MM.1S (cell line): Measurements from ENCODE around the gene GCSAM.

Source experiments
- DNase-seq: peaks from one replicate; pipeline ENCODE4 v3.0.0-alpha.2; 2015
- H2AFZ ChIP-seq: fragments of 300-600 bp; sonication (generic); 2 replicates; pipeline ENCODE4 v1.6.0; 2016; ENCODE audit warnings: antibody characterized with exemption, low read length
- H3F3A ChIP-seq: fragments of 300-600 bp; sonication (generic); 2 replicates; pipeline ENCODE4 v1.6.1; 2016; ENCODE audit warnings: mild to moderate bottlenecking, antibody characterized with exemption, low read length, moderate library complexity, mixed read lengths; ENCODE audit not compliant: insufficient read depth
- H3K27ac ChIP-seq: fragments of 300-600 bp; sonication (generic); 2 replicates; pipeline ENCODE4 v1.5.1; 2016; ENCODE audit warnings: mild to moderate bottlenecking, low read length
- H3K27me3 ChIP-seq: fragments of 300-600 bp; sonication (generic); replicated peaks from 2 replicates; pipeline ENCODE4 v1.6.0; 2016; ENCODE audit warnings: low read length; ENCODE audit not compliant: insufficient read depth
- H3K36me3 ChIP-seq: fragments of 300-600 bp; sonication (generic); replicated peaks from 2 replicates; pipeline ENCODE4 v1.6.1; 2016; ENCODE audit warnings: mild to moderate bottlenecking, low read length, mixed read lengths; ENCODE audit not compliant: insufficient read depth
- H3K4me1 ChIP-seq: fragments of 300-600 bp; sonication (generic); 2 replicates; pipeline ENCODE4 v1.6.1; 2016; ENCODE audit warnings: low read length, mixed read lengths
- H3K4me2 ChIP-seq: fragments of 300-600 bp; sonication (generic); 2 replicates; pipeline ENCODE4 v1.6.0; 2016; ENCODE audit warnings: low read depth, low read length
- H3K4me3 ChIP-seq: fragments of 300-600 bp; sonication (generic); 2 replicates; pipeline ENCODE4 v1.5.1; 2016; ENCODE audit warnings: low read length, mixed read lengths
- H3K79me2 ChIP-seq: fragments of 300-600 bp; sonication (generic); 2 replicates; pipeline ENCODE4 v1.6.1; 2016; ENCODE audit warnings: mixed run types, low read length, mixed read lengths
- H3K9ac ChIP-seq: fragments of 300-600 bp; sonication (generic); 2 replicates; pipeline ENCODE4 v1.6.1; 2016; ENCODE audit warnings: low read length, mixed read lengths
- H3K9me2 ChIP-seq: fragments of 300-600 bp; sonication (generic); replicated peaks from 2 replicates; pipeline ENCODE4 v1.6.1; 2016; ENCODE audit warnings: mild to moderate bottlenecking, low read length, mixed read lengths; ENCODE audit not compliant: insufficient read depth
- H3K9me3 ChIP-seq: fragments of 300-600 bp; sonication (generic); replicated peaks from 2 replicates; pipeline ENCODE4 v1.6.1; 2016; ENCODE audit warnings: mild to moderate bottlenecking, low read length, mixed read lengths; ENCODE audit not compliant: insufficient read depth
- H4K20me1 ChIP-seq: fragments of 300-600 bp; sonication (generic); 2 replicates; pipeline ENCODE4 v1.6.1; 2016; ENCODE audit warnings: mild to moderate bottlenecking, low read length, moderate library complexity, mixed read lengths; ENCODE audit not compliant: insufficient read depth
- EZH2 ChIP-seq: fragments of 300-600 bp; sonication (generic); optimal IDR thresholded peaks from 2 replicates; pipeline ENCODE3; 2017; ENCODE audit warnings: low read depth, mild to moderate bottlenecking, antibody characterized with exemption, low read length, mixed read lengths
- EZH2phosphoT487 ChIP-seq: fragments of 300-600 bp; sonication (generic); IDR thresholded peaks from 2 replicates; pipeline ENCODE4 v1.6.1; 2018; ENCODE audit warnings: antibody characterized with exemption, low read length
- TF ChIP-seq, protein P1 (sequence below): fragments of 300-600 bp; sonication (generic); IDR thresholded peaks from 2 replicates; pipeline ENCODE4 v1.5.1; 2016; ENCODE audit warnings: antibody characterized with exemption, low read length, mixed read lengths

GCSAM gene

GRCh38 chr3:112132088-112132487 is 960 bp downstream of the GCSAM start:
- peak overlapping the region; percentile 80 for H3K9ac ChIP-seq
- TF ChIP-seq EZH2phosphoT487 = no peak
- no peaks in the 10 kb centered on the region for H3K36me3 ChIP-seq
- no peak overlapping the region for H2AFZ ChIP-seq
- peak overlapping the region; percentile 68 for H3K4me3 ChIP-seq
- peaks cover 78% of the 10 kb centered on the region for H3K4me1 ChIP-seq
- H3F3A ChIP-seq = peaks cover 67% of the 10 kb centered on the region
- DNase-seq = no peak
- no peaks in the 10 kb centered on the region for H3K9me3 ChIP-seq
- H4K20me1 ChIP-seq = no peaks in the 10 kb centered on the region
- H3K9me2 ChIP-seq = no peaks in the 10 kb centered on the region
- H3K4me2 ChIP-seq = peak overlapping the region; percentile 88
- H3K27me3 ChIP-seq = no peaks in the 10 kb centered on the region
- H3K27ac ChIP-seq = peak overlapping the region; percentile 94
- H3K79me2 ChIP-seq = peaks cover 37% of the 10 kb centered on the region

- H3K27me3 ChIP-seq = no peaks in the 10 kb centered on the region
- H3F3A ChIP-seq = peaks cover 74% of the 10 kb centered on the region
- no peak for DNase-seq
- peak overlapping the region; percentile 88; the same call in 1 of the 2 replicates for H3K4me2 ChIP-seq
- no peaks in the 10 kb centered on the region for H3K9me3 ChIP-seq
- H3K4me3 ChIP-seq = 0 out of 2 replicates have a peak overlapping the region, but pooled peaks have one; percentile 14
- no peak overlapping the region for H3K9ac ChIP-seq
- no peak overlapping the region for H2AFZ ChIP-seq
- peaks cover 45% of the 10 kb centered on the region for H3K79me2 ChIP-seq
- H3K27ac ChIP-seq = no peak overlapping the region
- no peaks in the 10 kb centered on the region for H4K20me1 ChIP-seq
- H3K9me2 ChIP-seq = no peaks in the 10 kb centered on the region
- H3K4me1 ChIP-seq = peaks cover 78% of the 10 kb centered on the region
- H3K36me3 ChIP-seq = no peaks in the 10 kb centered on the region
- TF ChIP-seq EZH2phosphoT487 = no peak
- TF ChIP-seq EZH2 = no peak
- TF ChIP-seq, protein P1, sequence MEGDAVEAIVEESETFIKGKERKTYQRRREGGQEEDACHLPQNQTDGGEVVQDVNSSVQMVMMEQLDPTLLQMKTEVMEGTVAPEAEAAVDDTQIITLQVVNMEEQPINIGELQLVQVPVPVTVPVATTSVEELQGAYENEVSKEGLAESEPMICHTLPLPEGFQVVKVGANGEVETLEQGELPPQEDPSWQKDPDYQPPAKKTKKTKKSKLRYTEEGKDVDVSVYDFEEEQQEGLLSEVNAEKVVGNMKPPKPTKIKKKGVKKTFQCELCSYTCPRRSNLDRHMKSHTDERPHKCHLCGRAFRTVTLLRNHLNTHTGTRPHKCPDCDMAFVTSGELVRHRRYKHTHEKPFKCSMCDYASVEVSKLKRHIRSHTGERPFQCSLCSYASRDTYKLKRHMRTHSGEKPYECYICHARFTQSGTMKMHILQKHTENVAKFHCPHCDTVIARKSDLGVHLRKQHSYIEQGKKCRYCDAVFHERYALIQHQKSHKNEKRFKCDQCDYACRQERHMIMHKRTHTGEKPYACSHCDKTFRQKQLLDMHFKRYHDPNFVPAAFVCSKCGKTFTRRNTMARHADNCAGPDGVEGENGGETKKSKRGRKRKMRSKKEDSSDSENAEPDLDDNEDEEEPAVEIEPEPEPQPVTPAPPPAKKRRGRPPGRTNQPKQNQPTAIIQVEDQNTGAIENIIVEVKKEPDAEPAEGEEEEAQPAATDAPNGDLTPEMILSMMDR = no peak
Observed at GRCh38 chr3:112131111-112131510, 1.9 kb downstream of the GCSAM start.

GRCh38 chr3:112130638-112130993 is 2.4 kb downstream of the GCSAM start:
- Histone ChIP-seq H3K9ac (no peak overlapping the region), H3F3A (peaks cover 74% of the 10 kb centered on the region), H3K4me1 (peaks cover 78% of the 10 kb centered on the region), H3K27ac (peak overlapping the region; percentile 81), H3K4me3 (0 out of 2 replicates have a peak overlapping the region, but pooled peaks have one; percentile 14), H3K9me3 (no peaks in the 10 kb centered on the region), H3K4me2 (peak overlapping the region; percentile 88; the same call in 1 of the 2 replicates), H4K20me1 (no peaks in the 10 kb centered on the region), H3K27me3 (no peaks in the 10 kb centered on the region), H3K36me3 (no peaks in the 10 kb centered on the region), H3K9me2 (no peaks in the 10 kb centered on the region), H3K79me2 (peaks cover 50% of the 10 kb centered on the region), H2AFZ (no peak overlapping the region)
- no peak for DNase-seq
- TF ChIP-seq EZH2phosphoT487 = no peak
- TF ChIP-seq EZH2 = no peak
- TF ChIP-seq, protein P1 = no peak

- no peak for DNase-seq
- Histone ChIP-seq H3K9me3 (no peaks in the 10 kb centered on the region), H3K9ac (peak overlapping the region; percentile 4; the same call in 1 of the 2 replicates), H3K4me1 (peaks cover 77% of the 10 kb centered on the region), H3K4me2 (peak overlapping the region; percentile 88), H3K79me2 (peaks cover 53% of the 10 kb centered on the region), H2AFZ (no peak overlapping the region), H4K20me1 (no peaks in the 10 kb centered on the region), H3K9me2 (no peaks in the 10 kb centered on the region), H3K4me3 (no peak overlapping the region), H3K27me3 (no peaks in the 10 kb centered on the region), H3K36me3 (no peaks in the 10 kb centered on the region), H3F3A (peaks cover 72% of the 10 kb centered on the region), H3K27ac (peak overlapping the region; percentile 81)
- TF ChIP-seq EZH2phosphoT487 = no peak
- no peak for TF ChIP-seq EZH2
- TF ChIP-seq, protein P1 = no peak
Observed at GRCh38 chr3:112129925-112130637, 3.0 kb downstream of the GCSAM start.
